K562 (cell line): ENCODE results near the gene PSORS1C1. TPM values are rescaled to one million over a fixed set of nuclear protein-coding genes. Genes with fewer than 3 reads are reported as not detected.

Experiments used
- CEBPZ ChIP-seq: fragments of 150-350 bp; IDR thresholded peaks from 2 replicates; pipeline ENCODE4 v1.6.1; 2014; ENCODE audit warnings: low read depth, mild to moderate bottlenecking, low read length, borderline replicate concordance
- ESRRA ChIP-seq: fragments of 450-650 bp; IDR thresholded peaks from 2 replicates; pipeline ENCODE4 v1.6.1; 2014; ENCODE audit warnings: low read depth, mild to moderate bottlenecking, moderate library complexity, borderline replicate concordance
- ETV6 ChIP-seq, 3 experiments: fragments of 150-350 bp in 1 of 3; sonication (generic) in 1 of 3; formaldehyde crosslinking in 1 of 3; IDR thresholded peaks; 2 replicates each; pipeline versions ENCODE4 v1.6.1 to v1.8.0; 2014 to 2022; ENCODE audit warnings: borderline replicate concordance in 2 of 3, low read depth in 2 of 3, antibody characterized with exemption in 1 of 3, low read length in 1 of 3, mild to moderate bottlenecking in 1 of 3, missing genetic modification reagents in 1 of 3
- HDAC8 ChIP-seq: fragments of 450-650 bp; IDR thresholded peaks from 2 replicates; pipeline ENCODE4 v1.6.1; 2016; ENCODE audit warnings: mild to moderate bottlenecking, missing genetic modification characterization, moderate library complexity, missing compliant biosample characterization
- KLF6 ChIP-seq: fragments of 250-450 bp; sonication (Bioruptor Pico); IDR thresholded peaks from 2 replicates; pipeline ENCODE4 v1.4.0; 2020; ENCODE audit warnings: mild to moderate bottlenecking, moderate library complexity, borderline replicate concordance
- MNT ChIP-seq, 2 experiments: fragments of 450-650 bp; conservative IDR thresholded peaks; 2 replicates each; pipeline ENCODE4 v1.6.1; 2017; ENCODE audit warnings: mild to moderate bottlenecking in 2 of 2, moderate library complexity in 2 of 2
- MYC ChIP-seq, 2 experiments: fragments of 250-450 bp in 1 of 2; sonication (Bioruptor Pico) in 1 of 2; IDR thresholded peaks; 2 replicates each; pipeline versions ENCODE4 v1.5.1 to v1.6.1; 2012 to 2021; ENCODE audit warnings: low read depth in 2 of 2, borderline replicate concordance in 1 of 2, improper control_type of control experiment in 1 of 2, low read length in 1 of 2, mild to moderate bottlenecking in 1 of 2, moderate library complexity in 1 of 2
- NFIC ChIP-seq: fragments of 450-650 bp; IDR thresholded peaks from 2 replicates; pipeline ENCODE4 v1.6.1; 2017; ENCODE audit warnings: mild to moderate bottlenecking, inconsistent platforms
- PPARD ChIP-seq: fragments of 250-450 bp; sonication (Bioruptor Pico); IDR thresholded peaks from 2 replicates; pipeline ENCODE4 v1.8.0; 2022; ENCODE audit warnings: inconsistent platforms, mild to moderate bottlenecking, moderate library complexity
- SMAD1 ChIP-seq: fragments of 150-350 bp; IDR thresholded peaks from 2 replicates; pipeline ENCODE4 v1.6.1; 2014; ENCODE audit warnings: low read length, low read depth; ENCODE audit not compliant: partially characterized antibody
- SMC3 ChIP-seq: conservative IDR thresholded peaks from 2 replicates; pipeline ENCODE4 v1.6.1; 2011; ENCODE audit warnings: low read depth, low read length, improper control_type of control experiment; ENCODE audit not compliant: insufficient read depth
- ZBTB7A ChIP-seq: IDR thresholded peaks from 2 replicates; pipeline ENCODE4 v1.6.1; 2011; ENCODE audit warnings: low read depth, mild to moderate bottlenecking, low read length, moderate library complexity, borderline replicate concordance; ENCODE audit not compliant: control insufficient read depth
- polyA plus RNA-seq, 8 experiments: library from polyadenylated mRNA; depleted of rRNA in 4 of 8; stranded (reverse) in 5 of 8; unstranded in 3 of 8; fragments of >200 nt; fragmentation: Nextera tagmentation in 2 of 8; fragmentation: Illumina TruSeq in 1 of 8; extraction: Ambion mirVana in 2 of 8; extraction: Trizol in 1 of 8; gene quantifications; 2 replicates each; pipeline versions ENCODE4 v1.2.1 to v1.2.3, GENCODE V29; 2011 to 2014; ENCODE audit warnings: inconsistent platforms in 1 of 8, missing spikeins in 1 of 8
- total RNA-seq, 7 experiments: library from RNA; depleted of rRNA in 6 of 7; stranded (reverse); fragments of >200 nt in 6 of 7; fragmentation: Illumina TruSeq in 2 of 7; extraction: Trizol in 2 of 7; gene quantifications; 2 replicates each; pipeline versions ENCODE4 v1.2.1 to v1.2.3, GENCODE V29; 2011 to 2021; ENCODE audit warnings: low replicate concordance in 1 of 7

The PSORS1C1 gene
- total and polyA plus RNA-seq, 9 of the 15 experiments (the other 6 are each of a cell fraction or from before 2014, with no cell fraction given), result 0.11 TPM; not detected in 8

- 0 out of 4 replicates have a peak, but pooled peaks of 1 of the 2 experiments have one; percentile 19 for TF ChIP-seq MNT (conservative IDR thresholded peaks at IDR 0.05)
- TF ChIP-seq HDAC8 (tag), result no peak
- TF ChIP-seq KLF6 (CRISPR knock-in tag), result no peak
- peak; percentile 97 for TF ChIP-seq NFIC
- no peak for TF ChIP-seq ZBTB7A
- TF ChIP-seq ESRRA, result no peak
- TF ChIP-seq SMC3, result no peak
- TF ChIP-seq ETV6 (IDR thresholded peaks at IDR 0.05; ENCODE audit: borderline replicate concordance in 1 of 2, low read depth in 2 of 2, low read length in 1 of 2), result no peak
- no peak for TF ChIP-seq ETV6 (CRISPR knock-in tag; IDR thresholded peaks at IDR 0.05; ENCODE audit: borderline replicate concordance)
- TF ChIP-seq SMAD1, result peak; percentile 40
- TF ChIP-seq CEBPZ, result no peak
- peak; percentile 51 for TF ChIP-seq MYC (IDR thresholded peaks at IDR 0.05; ENCODE audit: low read depth, low read length)
- no peak for TF ChIP-seq MYC (CRISPR knock-in tag; IDR thresholded peaks at IDR 0.05; ENCODE audit: borderline replicate concordance, low read depth)
- TF ChIP-seq PPARD, result no peak
- TF ChIP-seq, all 486 proteins: peak for 7
These were observed 8.4 kb downstream of the PSORS1C1 start (continued) for GRCh38 chr6:31122791-31123706.
